GM12891 (cell line): Measurements from ENCODE around the gene ST7.

Source experiments
- POLR2A ChIP-seq: IDR thresholded peaks from 2 replicates; pipeline ENCODE4 v1.6.1; 2011; ENCODE audit warnings: low read depth, low read length, control low read depth
- TAF1 ChIP-seq: IDR thresholded peaks from 2 replicates; pipeline ENCODE4 v1.6.1; 2011; ENCODE audit warnings: low read depth, low read length, control low read depth

GRCh38 chr7:116951366-116952292 is 1.7 kb upstream of the ST7 start:
- TF ChIP-seq POLR2A: no peak
- no peak for TF ChIP-seq TAF1
